HepG2 (cell line): ENCODE measurements around the gene CACNA1C.

Experiments used
- ADNP ChIP-seq: sonication (generic); formaldehyde crosslinking; IDR thresholded peaks from 2 replicates; pipeline ENCODE4 v1.4.0; 2020; ENCODE audit warnings: missing genetic modification reagents
- ATAD3A ChIP-seq: sonication (generic); formaldehyde crosslinking; IDR thresholded peaks from 2 replicates; pipeline ENCODE4 v1.4.0; 2020; ENCODE audit warnings: missing genetic modification reagents
- EZH2 ChIP-seq: conservative IDR thresholded peaks from 2 replicates; pipeline ENCODE4 v1.6.1; 2012; ENCODE audit warnings: mild to moderate bottlenecking, low read depth, low read length, moderate library complexity
- FLYWCH1 ChIP-seq: sonication (generic); formaldehyde crosslinking; IDR thresholded peaks from 2 replicates; pipeline ENCODE4 v1.8.1; 2023; ENCODE audit warnings: mild to moderate bottlenecking, missing genetic modification reagents
- HDAC1 ChIP-seq: sonication (generic); formaldehyde crosslinking; IDR thresholded peaks from 2 replicates; pipeline ENCODE4 v1.5.1; 2020; ENCODE audit warnings: mild to moderate bottlenecking, missing genetic modification reagents
- KAT7 ChIP-seq: IDR thresholded peaks from 2 replicates; pipeline ENCODE4 v1.6.1; 2018; ENCODE audit warnings: borderline replicate concordance, missing compliant biosample characterization
- MTA1 ChIP-seq: sonication (generic); formaldehyde crosslinking; IDR thresholded peaks from 2 replicates; pipeline ENCODE4 v1.4.0; 2020; ENCODE audit warnings: missing genetic modification reagents, mild to moderate bottlenecking, borderline replicate concordance
- MYC ChIP-seq: sonication (generic); formaldehyde crosslinking; IDR thresholded peaks from 2 replicates; pipeline ENCODE4 v1.9.0; 2021; ENCODE audit warnings: missing genetic modification reagents, borderline replicate concordance
- POLR2G ChIP-seq: fragments of 200-400 bp; formaldehyde crosslinking; IDR thresholded peaks from 2 replicates; pipeline ENCODE4 v1.6.1; 2018; ENCODE audit warnings: mild to moderate bottlenecking, low read depth, low read length, moderate library complexity
- RFXANK ChIP-seq: IDR thresholded peaks from 2 replicates; pipeline ENCODE4 v1.6.1; 2016
- SUZ12 ChIP-seq: fragments of 150-350 bp; IDR thresholded peaks from 2 replicates; pipeline ENCODE4 v1.6.1; 2014; ENCODE audit warnings: low read depth, low read length
- TF ChIP-seq, protein P1 (sequence below): sonication (generic); formaldehyde crosslinking; IDR thresholded peaks from 2 replicates; pipeline ENCODE4 v1.5.0; 2020; ENCODE audit warnings: mild to moderate bottlenecking, missing genetic modification reagents, moderate library complexity

DNA sequence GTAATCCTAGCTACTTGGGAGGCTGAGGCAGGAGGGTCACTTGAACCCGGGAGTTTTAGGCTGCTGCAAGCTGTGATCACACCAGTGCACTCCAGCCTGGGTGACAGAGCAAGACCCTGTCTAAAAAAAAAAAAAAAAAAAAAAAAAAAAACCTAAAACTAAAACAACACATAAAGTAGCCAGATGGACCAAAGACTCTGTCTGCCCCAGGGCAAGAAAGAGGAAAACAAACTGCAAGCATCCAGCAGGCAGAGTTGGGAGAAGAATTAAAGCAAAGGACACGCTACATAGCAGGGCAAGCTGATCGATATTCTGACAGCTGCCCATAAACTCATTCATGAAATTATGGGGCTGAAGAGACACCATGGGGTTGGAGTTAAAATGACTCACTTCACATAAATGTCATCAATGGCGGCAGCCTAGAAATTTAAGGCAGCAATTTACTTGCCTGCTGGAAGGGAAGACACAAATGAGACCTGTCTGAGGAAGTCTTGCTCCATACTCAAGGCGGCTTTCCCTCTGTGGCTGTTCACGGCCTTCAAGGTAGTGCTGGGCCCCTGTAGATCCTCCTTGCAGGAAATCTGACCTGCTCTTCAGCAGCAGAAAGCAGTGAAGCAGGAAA is 482.9 kb downstream of the CACNA1C start:
- no peak for TF ChIP-seq MTA1
- TF ChIP-seq RFXANK, result no peak
- TF ChIP-seq POLR2G, result no peak
- TF ChIP-seq ADNP (CRISPR knock-in tag), result no peak
- TF ChIP-seq EZH2, result no peak
- TF ChIP-seq, protein P1, sequence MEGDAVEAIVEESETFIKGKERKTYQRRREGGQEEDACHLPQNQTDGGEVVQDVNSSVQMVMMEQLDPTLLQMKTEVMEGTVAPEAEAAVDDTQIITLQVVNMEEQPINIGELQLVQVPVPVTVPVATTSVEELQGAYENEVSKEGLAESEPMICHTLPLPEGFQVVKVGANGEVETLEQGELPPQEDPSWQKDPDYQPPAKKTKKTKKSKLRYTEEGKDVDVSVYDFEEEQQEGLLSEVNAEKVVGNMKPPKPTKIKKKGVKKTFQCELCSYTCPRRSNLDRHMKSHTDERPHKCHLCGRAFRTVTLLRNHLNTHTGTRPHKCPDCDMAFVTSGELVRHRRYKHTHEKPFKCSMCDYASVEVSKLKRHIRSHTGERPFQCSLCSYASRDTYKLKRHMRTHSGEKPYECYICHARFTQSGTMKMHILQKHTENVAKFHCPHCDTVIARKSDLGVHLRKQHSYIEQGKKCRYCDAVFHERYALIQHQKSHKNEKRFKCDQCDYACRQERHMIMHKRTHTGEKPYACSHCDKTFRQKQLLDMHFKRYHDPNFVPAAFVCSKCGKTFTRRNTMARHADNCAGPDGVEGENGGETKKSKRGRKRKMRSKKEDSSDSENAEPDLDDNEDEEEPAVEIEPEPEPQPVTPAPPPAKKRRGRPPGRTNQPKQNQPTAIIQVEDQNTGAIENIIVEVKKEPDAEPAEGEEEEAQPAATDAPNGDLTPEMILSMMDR (CRISPR knock-in tag), result no peak
- no peak for TF ChIP-seq SUZ12
- TF ChIP-seq FLYWCH1, result no peak
- TF ChIP-seq KAT7 (CRISPR knock-in tag), result no peak
- no peak for TF ChIP-seq ATAD3A (CRISPR knock-in tag)
- TF ChIP-seq HDAC1, result no peak
- TF ChIP-seq MYC (CRISPR knock-in tag), result no peak
